ENCODE results near the gene NDFIP2. TPM values are rescaled to one million over a fixed set of nuclear protein-coding genes. Genes with fewer than 3 reads are reported as not detected.

Gene NDFIP2
- total and polyA plus RNA-seq, 3 donors from 2014 or later, result 25.3 to 56.1 (median 33.8) TPM

DNA sequence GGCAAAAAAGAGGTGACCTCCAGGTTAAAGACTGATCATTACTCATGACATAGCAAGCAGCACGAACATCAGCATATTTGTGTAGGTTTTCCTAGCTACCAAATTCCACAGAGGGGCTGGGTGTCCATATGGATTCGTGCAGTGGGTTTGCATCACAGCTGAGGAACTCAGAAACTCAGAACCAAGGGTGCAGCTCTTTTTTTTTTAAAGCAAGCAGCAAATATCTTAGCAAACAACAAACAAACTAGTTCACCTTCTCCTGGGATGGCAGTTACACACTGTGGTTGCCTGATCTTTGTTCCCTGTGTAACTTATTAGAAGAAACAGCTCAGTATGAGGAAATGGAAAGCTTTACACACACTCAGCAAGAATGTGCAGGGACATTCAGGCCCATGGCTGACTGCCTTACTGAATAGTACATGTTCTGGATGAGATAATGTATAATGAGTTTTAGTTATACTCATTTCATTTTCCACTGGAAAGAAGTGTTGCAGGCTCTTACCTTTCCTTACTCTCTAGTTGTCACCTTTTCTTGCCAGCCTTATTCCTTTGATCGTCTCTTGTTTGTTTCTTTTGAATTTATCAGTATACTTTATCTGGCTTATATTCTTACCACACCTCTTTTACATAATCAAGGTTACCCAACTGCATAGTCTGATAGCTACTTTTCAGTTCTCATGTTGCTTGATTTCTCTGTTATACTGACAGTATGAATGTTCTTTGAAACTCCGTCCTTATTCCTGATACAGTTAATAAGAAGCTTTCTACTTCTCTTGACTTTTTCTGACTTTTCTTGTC is 4.3 kb downstream of the NDFIP2 start:
- 58 to 69% methylated on average over 4 of the region's 4 CpGs for WGBS, 2 donors
- intact Hi-C loops (cut with DNase I; ENCODE audit: low total_unique reads), result no loop called here
- Histone ChIP-seq H3K9me3 (no peaks in the 10 kb centered on the region), H3K4me3 (no peak overlapping the region), H3K27me3 (no peaks in the 10 kb centered on the region), H3K36me3 (ENCODE audit: low read depth, missing control alignments) (no peaks in the 10 kb centered on the region), H3K4me1 (no peaks in the 10 kb centered on the region), H3K27ac (no peak overlapping the region)
- TF ChIP-seq, protein P1, sequence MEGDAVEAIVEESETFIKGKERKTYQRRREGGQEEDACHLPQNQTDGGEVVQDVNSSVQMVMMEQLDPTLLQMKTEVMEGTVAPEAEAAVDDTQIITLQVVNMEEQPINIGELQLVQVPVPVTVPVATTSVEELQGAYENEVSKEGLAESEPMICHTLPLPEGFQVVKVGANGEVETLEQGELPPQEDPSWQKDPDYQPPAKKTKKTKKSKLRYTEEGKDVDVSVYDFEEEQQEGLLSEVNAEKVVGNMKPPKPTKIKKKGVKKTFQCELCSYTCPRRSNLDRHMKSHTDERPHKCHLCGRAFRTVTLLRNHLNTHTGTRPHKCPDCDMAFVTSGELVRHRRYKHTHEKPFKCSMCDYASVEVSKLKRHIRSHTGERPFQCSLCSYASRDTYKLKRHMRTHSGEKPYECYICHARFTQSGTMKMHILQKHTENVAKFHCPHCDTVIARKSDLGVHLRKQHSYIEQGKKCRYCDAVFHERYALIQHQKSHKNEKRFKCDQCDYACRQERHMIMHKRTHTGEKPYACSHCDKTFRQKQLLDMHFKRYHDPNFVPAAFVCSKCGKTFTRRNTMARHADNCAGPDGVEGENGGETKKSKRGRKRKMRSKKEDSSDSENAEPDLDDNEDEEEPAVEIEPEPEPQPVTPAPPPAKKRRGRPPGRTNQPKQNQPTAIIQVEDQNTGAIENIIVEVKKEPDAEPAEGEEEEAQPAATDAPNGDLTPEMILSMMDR (IDR thresholded peaks at IDR 0.05), result no peak
- TF ChIP-seq POLR2A (IDR thresholded peaks at IDR 0.05), result no peak
- DNase-seq, result no peak

DNA sequence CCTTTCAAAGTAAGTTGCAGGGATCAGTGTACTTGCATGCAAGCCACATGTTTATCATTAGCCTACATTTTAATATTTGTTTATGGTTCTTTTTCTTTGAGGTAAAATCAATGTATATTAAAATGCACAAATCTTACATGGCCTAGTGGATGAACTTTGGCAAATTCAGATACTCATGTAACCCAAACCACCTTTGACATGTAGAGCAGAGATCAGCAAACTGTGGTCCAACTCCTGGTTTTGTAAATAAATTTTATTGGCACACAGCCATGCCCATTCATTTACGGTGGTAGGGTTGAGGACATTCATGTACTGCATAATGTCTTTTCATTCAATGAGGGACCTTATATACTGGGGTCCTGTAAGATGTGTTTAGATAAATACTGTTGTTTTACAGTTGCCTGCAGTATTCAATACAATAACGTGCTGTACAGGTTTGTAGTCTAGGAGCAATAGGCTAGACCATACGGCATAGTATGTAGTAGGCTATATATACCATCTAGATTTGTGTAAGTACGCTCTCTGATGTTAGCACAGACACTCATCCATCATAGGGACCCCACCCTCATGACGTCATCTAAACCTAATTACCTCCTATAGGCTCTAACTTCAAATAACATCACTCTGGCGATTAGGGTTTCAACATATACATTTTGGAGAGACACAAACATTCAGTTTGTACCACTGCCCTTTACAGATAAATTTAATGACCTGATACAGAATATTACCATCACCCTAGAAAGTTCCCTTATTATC is 5.7 kb downstream of the NDFIP2 start:
- 87 to 94% methylated on average over 4 to 6 of the region's 6 CpGs for WGBS, 2 donors

DNA sequence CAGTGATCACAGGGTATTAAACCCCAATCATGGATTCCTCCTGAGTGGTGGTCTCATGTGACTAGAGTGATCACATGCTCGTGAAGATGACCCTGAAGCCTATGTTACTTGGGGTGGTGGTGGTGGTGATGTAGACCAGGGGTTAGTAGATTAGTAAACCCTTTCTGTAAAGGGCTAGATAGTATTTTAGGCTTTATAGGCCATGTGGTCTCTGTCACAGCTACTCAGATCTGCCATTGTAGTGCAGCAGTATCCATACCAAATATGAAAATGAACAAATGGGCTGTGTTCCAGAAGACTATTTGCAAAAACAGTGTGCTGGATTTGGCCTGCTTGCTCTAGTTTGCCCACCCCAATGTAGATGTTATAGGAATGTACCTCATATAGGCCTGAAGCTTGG is 9.4 kb downstream of the NDFIP2 start:
- no peak for TF ChIP-seq POLR2A (IDR thresholded peaks at IDR 0.05)
- TF ChIP-seq, protein P1 (IDR thresholded peaks at IDR 0.05), result no peak
- Histone ChIP-seq H3K9me3 (no peaks in the 10 kb centered on the region), H3K27ac (no peak overlapping the region), H3K27me3 (no peaks in the 10 kb centered on the region), H3K4me3 (no peak overlapping the region), H3K36me3 (ENCODE audit: low read depth, missing control alignments) (no peaks in the 10 kb centered on the region), H3K4me1 (no peaks in the 10 kb centered on the region)
- intact Hi-C loops (cut with DNase I; ENCODE audit: low total_unique reads), result no loop called here
- WGBS, 2 donors, result 100% methylated on average over 1 of the region's 1 CpG
- DNase-seq, result no peak

More for the DNA sequence above, 5.7 kb downstream of the NDFIP2 start:
- no peak for DNase-seq
- H3K9me3 ChIP-seq, result no peaks in the 10 kb centered on the region
- H3K27ac ChIP-seq, result no peak overlapping the region
- no peak overlapping the region for H3K4me3 ChIP-seq
- intact Hi-C loops (cut with DNase I; ENCODE audit: low total_unique reads), result no loop called here
- no peaks in the 10 kb centered on the region for H3K4me1 ChIP-seq
- TF ChIP-seq, protein P1 (IDR thresholded peaks at IDR 0.05), result no peak
- no peaks in the 10 kb centered on the region for H3K36me3 ChIP-seq (ENCODE audit: low read depth, missing control alignments)
- H3K27me3 ChIP-seq, result no peaks in the 10 kb centered on the region

DNA sequence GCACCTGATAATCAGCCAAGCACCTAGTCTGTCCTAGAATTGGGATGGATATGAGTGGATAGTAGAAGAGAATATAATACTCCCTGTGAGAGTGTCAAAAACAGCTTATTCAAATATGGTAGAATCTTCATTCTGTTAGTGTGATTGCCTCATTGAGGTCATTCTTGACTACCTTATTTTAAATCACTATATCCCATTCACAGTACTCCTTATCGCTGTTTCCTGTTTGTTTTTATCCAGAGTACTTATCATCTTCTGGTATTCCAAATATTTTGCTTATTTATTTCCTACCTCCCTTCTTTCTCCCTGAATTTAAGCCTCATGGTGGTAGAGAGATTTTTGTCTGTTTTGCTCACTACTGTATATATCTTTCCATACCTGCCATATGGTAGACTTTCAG is 9.9 kb downstream of the NDFIP2 start:
- intact Hi-C loops (cut with DNase I; ENCODE audit: low total_unique reads), result no loop called here
- Histone ChIP-seq H3K9me3 (no peaks in the 10 kb centered on the region), H3K27ac (no peak overlapping the region), H3K36me3 (ENCODE audit: low read depth, missing control alignments) (no peaks in the 10 kb centered on the region), H3K4me3 (no peak overlapping the region), H3K27me3 (no peaks in the 10 kb centered on the region), H3K4me1 (no peaks in the 10 kb centered on the region)
- 64 to 74% methylated on average over 1 of the region's 1 CpG for WGBS, 2 donors
- no peak for DNase-seq
- TF ChIP-seq, protein P1 (IDR thresholded peaks at IDR 0.05), result no peak
